Lung (tissue), 12 donors: ENCODE data around the gene PRSS21. TPM values are rescaled to one million over a fixed set of nuclear protein-coding genes. Genes with fewer than 3 reads are reported as not detected.

ENCODE experiments used
- ATAC-seq: fragments of 200-7000 bp; cut with Tn5 transposase; one replicate; pipeline ENCODE4 v1.9.1; 2020; ENCODE audit warnings: moderate number of reproducible peaks; ENCODE audit not compliant: insufficient read depth, low FRiP score
- DNase-seq, 3 donors: peaks; one replicate each; pipeline ENCODE4 v3.0.0-alpha.2; 2013 to 2017
- H3K27ac ChIP-seq, 2 donors: one replicate each; pipeline ENCODE4 v1.5.1; 2013; ENCODE audit warnings: mild to moderate bottlenecking in 2 of 2, moderate library complexity in 2 of 2, control low read depth in 1 of 2, inconsistent platforms in 1 of 2, low read depth in 1 of 2, low read length in 1 of 2
- H3K27me3 ChIP-seq, 3 donors: one replicate each; pipeline ENCODE4 v1.5.1; 2013; ENCODE audit warnings: low read length in 2 of 3; ENCODE audit not compliant: control insufficient read depth in 3 of 3, insufficient read depth in 3 of 3
- H3K36me3 ChIP-seq, 4 donors: one replicate each; pipeline ENCODE4 v1.5.1; 2013; ENCODE audit warnings: low read length in 4 of 4, mild to moderate bottlenecking in 1 of 4, moderate library complexity in 1 of 4; ENCODE audit not compliant: control insufficient read depth in 4 of 4, insufficient read depth in 4 of 4
- H3K4me1 ChIP-seq, 5 donors: one replicate each; pipeline ENCODE4 v1.5.1; 2013; ENCODE audit warnings: low read length in 5 of 5, mild to moderate bottlenecking in 2 of 5, moderate library complexity in 1 of 5; ENCODE audit not compliant: control insufficient read depth in 5 of 5, insufficient read depth in 5 of 5
- H3K4me3 ChIP-seq: one replicate; pipeline ENCODE4 v1.5.1; 2013; ENCODE audit warnings: mild to moderate bottlenecking, control low read depth, moderate library complexity
- H3K9ac ChIP-seq, 2 donors: one replicate each; pipeline ENCODE4 v1.5.1; 2013; ENCODE audit warnings: low read length in 2 of 2, control low read depth in 1 of 2; ENCODE audit not compliant: insufficient read depth in 1 of 2
- H3K9me3 ChIP-seq, 4 donors: one replicate each; pipeline ENCODE4 v1.5.1; 2013; ENCODE audit warnings: low read length in 3 of 4, mild to moderate bottlenecking in 1 of 4, moderate library complexity in 1 of 4; ENCODE audit not compliant: control insufficient read depth in 4 of 4, insufficient read depth in 3 of 4
- WGBS, 2 donors: extraction: QIAGEN DNeasy Blood & Tissue Kit; methylation state at CpG; one replicate each; pipeline ENCODE4 v1.1.7; 2013; 5-methylcytosine and 5-hydroxymethylcytosine counted together
- polyA plus RNA-seq, 2 donors: library from polyadenylated mRNA; stranded (reverse); fragments of 200-250 nt; gene quantifications; one replicate each; pipeline ENCODE4 v1.2.1, GENCODE V29; 2013
- total RNA-seq, 2 donors: library from RNA; depleted of rRNA in 1 of 2; stranded (reverse); fragments of >200 nt in 1 of 2; gene quantifications; one replicate each; pipeline ENCODE4 v1.2.1, GENCODE V29; 2014 to 2021
- TF ChIP-seq, protein P1 (sequence below): IDR thresholded peaks from 2 replicates; pipeline ENCODE4 v1.5.1; 2012; ENCODE audit warnings: mild to moderate bottlenecking; ENCODE audit errors: control extremely low read depth, extremely low read depth
- donor health status: control.
- donor health status: control.
- donor health status: Bipolar disorder and iron deficiency.
- donor health status: healthy.
- donor health status: DM: yes; HTN: yes; CAD: no.

The PRSS21 gene
- total and polyA plus RNA-seq, 4 donors, result 0.77 to 7.9 (median 4.2) TPM; not detected in 1

DNA sequence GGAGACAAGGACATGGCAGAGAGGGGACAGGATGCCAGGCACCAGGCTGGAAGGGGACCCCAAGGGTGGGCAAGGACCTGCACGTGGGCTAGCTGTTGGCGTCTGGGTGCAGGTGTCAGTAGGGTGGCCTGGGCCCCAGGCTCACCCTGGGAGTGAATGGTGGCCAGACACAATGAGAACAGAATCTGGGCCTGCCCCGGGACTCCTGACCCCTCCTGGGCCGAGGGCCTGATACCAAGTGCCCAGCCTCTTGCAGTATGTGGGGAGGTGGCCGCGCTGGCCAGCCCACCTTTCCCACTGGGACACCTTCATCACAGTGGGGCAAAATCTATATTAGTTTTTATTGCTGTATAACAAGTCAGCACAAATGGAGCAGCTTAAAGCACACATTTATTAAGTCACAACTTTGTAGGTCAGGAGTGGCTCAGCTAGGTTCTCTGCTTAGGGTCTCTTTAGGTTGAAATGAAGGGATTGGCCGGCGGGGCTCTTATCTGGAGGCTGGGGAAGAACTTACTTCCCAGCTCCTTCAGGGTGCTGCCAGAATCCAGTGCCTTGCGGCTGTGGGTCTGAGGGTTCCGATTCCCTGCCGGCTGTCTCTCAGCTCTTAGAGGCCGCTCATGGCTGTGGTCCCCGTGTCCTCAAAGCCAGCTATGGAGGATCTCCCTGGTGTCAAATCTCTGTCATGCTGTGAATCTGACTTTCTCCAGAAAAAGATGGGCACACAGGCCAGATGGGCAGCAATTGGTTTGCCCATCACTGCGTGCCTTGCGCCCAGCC is 33.3 kb upstream of the PRSS21 start:
- 88 to 93% methylated on average over 15 of the region's 15 CpGs for WGBS, 2 donors
- Histone ChIP-seq H3K27me3 (peaks cover 0 to 36% (median 22%) of the 10 kb centered on the region in 3 donors), H3K4me3 (no peak overlapping the region), H3K27ac (no peak overlapping the region), H3K9me3 (no peaks in the 10 kb centered on the region), H3K9ac (no peak overlapping the region), H3K36me3 (no peaks in the 10 kb centered on the region), H3K4me1 (peaks cover 0 to 11% (median 0%) of the 10 kb centered on the region in 5 donors)
- no peak for ATAC-seq
- DNase-seq, result no peak
- TF ChIP-seq, protein P1, sequence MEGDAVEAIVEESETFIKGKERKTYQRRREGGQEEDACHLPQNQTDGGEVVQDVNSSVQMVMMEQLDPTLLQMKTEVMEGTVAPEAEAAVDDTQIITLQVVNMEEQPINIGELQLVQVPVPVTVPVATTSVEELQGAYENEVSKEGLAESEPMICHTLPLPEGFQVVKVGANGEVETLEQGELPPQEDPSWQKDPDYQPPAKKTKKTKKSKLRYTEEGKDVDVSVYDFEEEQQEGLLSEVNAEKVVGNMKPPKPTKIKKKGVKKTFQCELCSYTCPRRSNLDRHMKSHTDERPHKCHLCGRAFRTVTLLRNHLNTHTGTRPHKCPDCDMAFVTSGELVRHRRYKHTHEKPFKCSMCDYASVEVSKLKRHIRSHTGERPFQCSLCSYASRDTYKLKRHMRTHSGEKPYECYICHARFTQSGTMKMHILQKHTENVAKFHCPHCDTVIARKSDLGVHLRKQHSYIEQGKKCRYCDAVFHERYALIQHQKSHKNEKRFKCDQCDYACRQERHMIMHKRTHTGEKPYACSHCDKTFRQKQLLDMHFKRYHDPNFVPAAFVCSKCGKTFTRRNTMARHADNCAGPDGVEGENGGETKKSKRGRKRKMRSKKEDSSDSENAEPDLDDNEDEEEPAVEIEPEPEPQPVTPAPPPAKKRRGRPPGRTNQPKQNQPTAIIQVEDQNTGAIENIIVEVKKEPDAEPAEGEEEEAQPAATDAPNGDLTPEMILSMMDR, result no peak

DNA sequence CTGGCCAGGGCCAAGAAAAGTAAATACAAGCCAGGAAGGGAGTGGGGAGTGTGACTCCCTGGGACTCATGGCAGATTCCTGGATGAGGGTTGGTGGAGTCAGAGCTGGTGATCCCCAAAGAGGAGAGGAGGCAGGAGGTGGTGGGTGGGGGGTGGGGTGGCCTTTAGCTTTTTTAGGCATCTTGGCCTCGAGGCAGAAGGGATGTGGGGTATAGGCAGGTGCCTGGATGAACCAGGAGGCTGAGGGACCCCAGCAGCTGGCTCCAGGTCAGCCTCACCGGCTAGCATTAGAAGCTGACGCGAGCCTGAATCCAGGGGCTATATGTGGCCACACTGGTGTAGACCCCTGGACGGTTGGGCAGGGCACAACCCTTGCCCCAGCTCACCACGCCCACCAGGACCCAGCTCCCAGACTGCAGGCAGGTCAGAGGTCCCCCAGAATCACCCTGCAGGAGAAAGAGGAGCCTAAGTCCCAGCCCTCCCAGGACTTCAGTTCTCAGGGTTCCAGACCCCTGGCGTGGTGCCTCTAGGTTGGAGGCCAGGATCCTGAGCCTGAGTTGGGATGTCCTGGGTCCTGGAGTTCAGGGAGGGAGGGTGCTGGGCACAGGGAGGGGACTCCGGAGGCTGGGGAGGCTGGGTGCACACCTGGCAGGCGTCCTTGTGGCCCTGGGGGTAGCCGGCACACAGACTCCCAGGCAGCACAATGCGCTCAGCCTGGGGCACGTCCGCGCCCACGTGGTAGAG is 32.5 kb upstream of the PRSS21 start:
- ATAC-seq (no peak), DNase-seq (no peak)
- no peaks in the 10 kb centered on the region for H3K9me3 ChIP-seq
- WGBS, 2 donors, result 60 to 68% methylated on average over 15 of the region's 15 CpGs
- peaks cover 0 to 8% (median 0%) of the 10 kb centered on the region in 5 donors for H3K4me1 ChIP-seq
- H3K36me3 ChIP-seq, result no peaks in the 10 kb centered on the region
- H3K4me3 ChIP-seq, result no peak overlapping the region
- TF ChIP-seq, protein P1, result no peak
- no peak overlapping the region for H3K27ac ChIP-seq
- H3K9ac ChIP-seq, result no peak overlapping the region
- peaks cover 0 to 38% (median 22%) of the 10 kb centered on the region in 3 donors for H3K27me3 ChIP-seq

DNA sequence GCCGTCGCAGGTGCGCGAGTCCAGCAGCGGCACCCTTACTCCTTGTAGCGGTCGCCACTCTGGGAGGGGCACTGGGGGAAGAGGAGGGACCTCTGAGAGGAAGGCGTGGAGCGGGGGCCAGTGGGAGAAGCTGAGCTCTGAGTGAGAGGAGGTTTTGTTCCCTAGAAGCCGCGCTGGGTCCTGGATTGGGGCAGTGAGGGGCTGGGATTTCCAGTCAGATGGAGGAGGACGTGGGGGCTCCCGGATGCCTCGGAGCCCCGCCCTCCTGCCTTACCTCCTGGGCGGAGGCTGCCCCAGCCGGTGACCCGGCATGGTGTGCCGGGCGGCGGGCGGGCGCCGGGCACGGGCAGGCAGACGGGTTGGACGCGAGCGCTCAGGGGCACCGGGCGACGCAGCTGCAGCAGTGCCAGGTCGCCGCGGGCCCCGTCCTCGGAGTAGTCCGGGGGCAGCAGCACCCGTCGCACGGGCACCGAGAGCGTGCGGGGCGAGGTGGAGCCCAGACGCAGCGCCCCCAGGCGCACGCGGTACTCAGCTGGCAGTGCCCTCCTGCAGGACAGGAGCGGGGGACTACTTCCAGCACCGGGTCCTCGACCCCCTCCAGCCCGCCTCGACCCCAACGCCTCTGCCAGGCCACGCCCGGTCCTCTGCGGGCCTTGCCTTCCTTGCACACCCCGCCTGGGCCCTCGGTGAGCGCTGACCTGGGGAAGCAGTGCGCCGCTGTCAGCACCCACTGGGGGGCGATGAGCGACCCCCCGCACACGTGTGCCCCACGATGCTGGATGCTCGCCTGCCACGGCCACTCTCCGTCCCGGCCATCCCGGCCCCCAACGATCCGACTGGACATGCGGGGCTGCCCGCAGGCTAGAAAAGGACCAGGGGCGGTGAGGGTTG is 31.7 kb upstream of the PRSS21 start:
- Histone ChIP-seq H3K4me3 (no peak overlapping the region), H3K9ac (no peak overlapping the region), H3K27ac (no peak overlapping the region), H3K27me3 (peaks cover 0 to 42% (median 22%) of the 10 kb centered on the region in 3 donors), H3K36me3 (no peaks in the 10 kb centered on the region), H3K4me1 (peaks cover 0 to 8% (median 0%) of the 10 kb centered on the region in 5 donors), H3K9me3 (no peaks in the 10 kb centered on the region)
- 13 to 18% methylated on average over 49 to 79 of the region's 79 CpGs for WGBS, 2 donors
- DNase-seq (no peak), ATAC-seq (no peak)
- TF ChIP-seq, protein P1, result no peak
